Trophoblast cell (in vitro differentiated cells and primary cell): ENCODE results near the gene OPCML.

ENCODE experiments used
- DNase-seq, 2 donors: peaks; one replicate each; pipeline ENCODE4 v3.0.0-alpha.2; 2016
- H2AFZ ChIP-seq: 2 replicates; pipeline ENCODE4 v1.6.1; 2013; ENCODE audit warnings: low read length, moderate library complexity, mild to moderate bottlenecking; ENCODE audit not compliant: insufficient read depth, poor library complexity
- H2AK5ac ChIP-seq: 2 replicates; pipeline ENCODE4 v1.6.1; 2013; ENCODE audit warnings: mild to moderate bottlenecking, low read length
- H2BK120ac ChIP-seq: 2 replicates; pipeline ENCODE4 v1.6.1; 2013; ENCODE audit warnings: low read length, mild to moderate bottlenecking, moderate library complexity; ENCODE audit not compliant: insufficient read depth, poor library complexity
- H2BK12ac ChIP-seq: 2 replicates; pipeline ENCODE4 v1.6.1; 2013; ENCODE audit warnings: mild to moderate bottlenecking, low read length, moderate library complexity
- H2BK5ac ChIP-seq: 2 replicates; pipeline ENCODE4 v1.6.1; 2013; ENCODE audit warnings: low read length, low read depth, moderate library complexity, mild to moderate bottlenecking; ENCODE audit not compliant: poor library complexity
- H3K14ac ChIP-seq: 2 replicates; pipeline ENCODE4 v1.6.1; 2013; ENCODE audit warnings: mild to moderate bottlenecking, low read length
- H3K18ac ChIP-seq: 2 replicates; pipeline ENCODE4 v1.6.1; 2013; ENCODE audit warnings: mild to moderate bottlenecking, low read length
- H3K23ac ChIP-seq: 2 replicates; pipeline ENCODE4 v1.6.1; 2013; ENCODE audit warnings: low read length
- H3K27ac ChIP-seq: 2 replicates; pipeline ENCODE4 v1.5.1; 2013; ENCODE audit warnings: low read depth, mild to moderate bottlenecking, inconsistent platforms, low read length, moderate library complexity
- H3K27me3 ChIP-seq: 2 replicates; pipeline ENCODE4 v1.6.1; 2013; ENCODE audit warnings: inconsistent platforms, mild to moderate bottlenecking, low read length, moderate library complexity; ENCODE audit not compliant: insufficient read depth
- H3K36me3 ChIP-seq, 2 experiments: 1 replicate in 1 of 2; 2 replicates in 1 of 2; pipeline ENCODE4 v1.6.1; 2013; ENCODE audit warnings: low read length in 2 of 2, mild to moderate bottlenecking in 2 of 2, moderate library complexity in 1 of 2; ENCODE audit not compliant: insufficient read depth in 2 of 2, control insufficient read depth in 1 of 2
- H3K4ac ChIP-seq: 2 replicates; pipeline ENCODE4 v1.6.1; 2013; ENCODE audit warnings: low read depth, mild to moderate bottlenecking, low read length, moderate library complexity
- H3K4me1 ChIP-seq, 2 experiments: 1 replicate in 1 of 2; 2 replicates in 1 of 2; pipeline ENCODE4 v1.6.1; 2013; ENCODE audit warnings: low read length in 2 of 2, mild to moderate bottlenecking in 2 of 2, moderate library complexity in 1 of 2; ENCODE audit not compliant: insufficient read depth in 2 of 2, control insufficient read depth in 1 of 2
- H3K4me2 ChIP-seq: 2 replicates; pipeline ENCODE4 v1.6.1; 2013; ENCODE audit warnings: inconsistent platforms, mild to moderate bottlenecking, low read length, moderate library complexity
- H3K4me3 ChIP-seq: 2 replicates; pipeline ENCODE4 v1.5.1; 2013; ENCODE audit warnings: mild to moderate bottlenecking, low read depth, low read length, inconsistent platforms
- H3K79me1 ChIP-seq: one replicate; pipeline ENCODE4 v1.6.1; 2013; ENCODE audit warnings: low read length
- H3K79me2 ChIP-seq: 2 replicates; pipeline ENCODE4 v1.6.1; 2013; ENCODE audit warnings: low read length, mild to moderate bottlenecking; ENCODE audit not compliant: control insufficient read depth, insufficient read depth, poor library complexity
- H3K9ac ChIP-seq: 2 replicates; pipeline ENCODE4 v1.6.1; 2013; ENCODE audit warnings: mild to moderate bottlenecking, low read length
- H3K9me3 ChIP-seq: 2 replicates; pipeline ENCODE4 v1.6.1; 2013; ENCODE audit warnings: low read depth, mild to moderate bottlenecking, control low read depth, inconsistent platforms, low read length; ENCODE audit not compliant: insufficient read depth
- H4K12ac ChIP-seq: 2 replicates; pipeline ENCODE4 v1.6.1; 2013; ENCODE audit warnings: low read depth, mild to moderate bottlenecking, low read length, moderate library complexity
- H4K8ac ChIP-seq: 2 replicates; pipeline ENCODE4 v1.6.1; 2013; ENCODE audit warnings: low read depth, mild to moderate bottlenecking, low read length, moderate library complexity
- H4K91ac ChIP-seq: one replicate; pipeline ENCODE4 v1.6.1; 2013; ENCODE audit warnings: low read depth, mild to moderate bottlenecking, low read length, moderate library complexity
- WGBS: extraction: QIAGEN DNeasy Blood & Tissue Kit; methylation state at CpG from one replicate; pipeline ENCODE4 v1.1.7; 2013; ENCODE audit warnings: missing lambda C conversion rate; ENCODE audit not compliant: insufficient read length, insufficient coverage; ENCODE audit errors: extremely low coverage; 5-methylcytosine and 5-hydroxymethylcytosine counted together

The OPCML gene

DNA sequence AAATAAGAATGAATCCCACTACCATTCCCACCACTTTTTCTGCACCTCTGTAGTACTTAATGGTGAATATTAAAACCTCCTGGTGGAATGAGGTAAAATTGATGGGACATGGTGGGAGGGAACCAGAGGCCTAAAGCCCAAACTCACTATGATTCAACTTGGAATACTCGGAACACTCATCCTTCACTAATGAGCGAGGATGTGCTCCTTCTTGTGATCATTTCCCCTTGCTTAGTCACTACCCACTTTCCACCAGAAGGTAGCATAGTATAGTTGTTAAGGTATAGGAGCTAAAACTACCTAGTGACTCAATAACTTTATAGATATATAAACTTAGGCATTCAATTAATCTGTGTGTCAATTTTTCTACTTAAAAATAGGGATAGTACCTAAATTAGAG is 728.9 kb downstream of the OPCML start:
- WGBS = no CpG with 5 or more reads among the region's 2 CpGs
- no peak overlapping the region for H2BK12ac ChIP-seq
- no peak overlapping the region for H3K14ac ChIP-seq
- no peak overlapping the region for H3K23ac ChIP-seq
- no peaks in the 10 kb centered on the region for H3K79me2 ChIP-seq
- no peak overlapping the region for H2AK5ac ChIP-seq
- no peak overlapping the region for H3K18ac ChIP-seq
- H3K27me3 ChIP-seq = no peaks in the 10 kb centered on the region
- H3K4me2 ChIP-seq = no peak overlapping the region
- no peak overlapping the region for H3K4ac ChIP-seq
- no peaks in the 10 kb centered on the region for H3K79me1 ChIP-seq
- H3K9me3 ChIP-seq = no peaks in the 10 kb centered on the region
- no peak overlapping the region for H4K8ac ChIP-seq
- no peak overlapping the region for H2AFZ ChIP-seq
- H4K12ac ChIP-seq = no peak overlapping the region
- DNase-seq = no peak
- no peaks in the 10 kb centered on the region for H3K4me1 ChIP-seq
- no peak overlapping the region for H4K91ac ChIP-seq
- no peak overlapping the region for H3K9ac ChIP-seq
- no peak overlapping the region for H3K27ac ChIP-seq
- H3K4me3 ChIP-seq = no peak overlapping the region
- no peak overlapping the region for H2BK5ac ChIP-seq
- H3K36me3 ChIP-seq = no peaks in the 10 kb centered on the region
- no peak overlapping the region for H2BK120ac ChIP-seq

DNA sequence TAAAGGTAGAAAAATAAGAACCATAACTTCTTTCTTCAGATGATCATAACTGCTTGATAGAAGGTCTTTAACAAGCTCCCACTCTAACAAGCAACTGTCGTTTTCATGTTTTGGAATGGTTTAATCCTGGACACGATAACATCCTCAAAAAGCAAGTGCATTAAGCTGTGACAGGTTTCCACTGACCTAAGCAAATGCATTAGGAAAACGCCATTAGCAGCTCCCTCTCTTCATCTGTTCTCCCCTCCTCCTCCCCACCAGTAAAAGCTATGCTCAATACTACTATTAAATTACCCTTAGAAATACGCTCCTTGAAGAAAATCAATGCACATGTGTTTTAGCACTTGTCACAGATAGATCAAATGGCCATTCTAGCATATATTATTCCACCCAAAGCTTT is 729.4 kb downstream of the OPCML start:
- Histone ChIP-seq H3K14ac (no peak overlapping the region), H3K23ac (no peak overlapping the region), H3K4ac (no peak overlapping the region), H3K4me1 (no peaks in the 10 kb centered on the region), H4K91ac (no peak overlapping the region), H3K4me2 (no peak overlapping the region), H3K18ac (no peak overlapping the region), H2AK5ac (no peak overlapping the region), H3K4me3 (no peak overlapping the region), H2BK12ac (no peak overlapping the region), H3K79me1 (no peaks in the 10 kb centered on the region), H4K8ac (no peak overlapping the region), H3K9me3 (no peaks in the 10 kb centered on the region), H3K9ac (no peak overlapping the region), H3K27me3 (no peaks in the 10 kb centered on the region), H3K36me3 (no peaks in the 10 kb centered on the region), H3K27ac (no peak overlapping the region), H2BK120ac (no peak overlapping the region), H2BK5ac (no peak overlapping the region), H3K79me2 (no peaks in the 10 kb centered on the region), H4K12ac (no peak overlapping the region), H2AFZ (no peak overlapping the region)
- DNase-seq = no peak
- no CpG with 5 or more reads among the region's 4 CpGs for WGBS

DNA sequence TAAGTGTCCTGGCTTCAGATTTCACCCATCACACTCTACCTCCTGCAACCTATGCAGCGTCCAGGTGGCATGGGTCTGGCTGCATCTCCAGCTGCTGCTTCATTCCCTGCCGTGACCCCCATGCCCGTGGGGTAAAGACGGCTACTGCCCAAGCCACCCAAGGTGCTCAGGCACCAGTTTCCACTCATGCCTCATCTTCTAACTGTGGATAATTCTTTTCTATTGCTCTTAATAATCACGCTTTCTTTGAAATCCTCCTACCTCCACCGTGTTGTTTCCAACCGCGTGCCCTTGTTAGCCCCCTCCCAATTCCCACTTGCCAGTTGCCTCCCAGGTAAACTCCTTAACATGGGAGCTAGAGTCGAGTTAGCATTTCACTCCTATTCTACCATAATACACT is 738.5 kb downstream of the OPCML start:
- Histone ChIP-seq H3K4me1 (no peaks in the 10 kb centered on the region), H3K14ac (no peak overlapping the region), H3K27me3 (no peaks in the 10 kb centered on the region), H4K91ac (no peak overlapping the region), H3K27ac (no peak overlapping the region), H3K9me3 (no peaks in the 10 kb centered on the region), H3K4me2 (no peak overlapping the region), H3K79me2 (no peaks in the 10 kb centered on the region), H2BK5ac (no peak overlapping the region), H4K8ac (no peak overlapping the region), H3K4ac (no peak overlapping the region), H2BK120ac (no peak overlapping the region), H3K4me3 (no peak overlapping the region), H3K18ac (no peak overlapping the region), H3K9ac (no peak overlapping the region), H2AFZ (no peak overlapping the region), H4K12ac (no peak overlapping the region), H2AK5ac (no peak overlapping the region), H3K36me3 (no peaks in the 10 kb centered on the region), H3K79me1 (no peaks in the 10 kb centered on the region), H2BK12ac (no peak overlapping the region), H3K23ac (no peak overlapping the region)
- no peak for DNase-seq
- no CpG with 5 or more reads among the region's 9 CpGs for WGBS

DNA sequence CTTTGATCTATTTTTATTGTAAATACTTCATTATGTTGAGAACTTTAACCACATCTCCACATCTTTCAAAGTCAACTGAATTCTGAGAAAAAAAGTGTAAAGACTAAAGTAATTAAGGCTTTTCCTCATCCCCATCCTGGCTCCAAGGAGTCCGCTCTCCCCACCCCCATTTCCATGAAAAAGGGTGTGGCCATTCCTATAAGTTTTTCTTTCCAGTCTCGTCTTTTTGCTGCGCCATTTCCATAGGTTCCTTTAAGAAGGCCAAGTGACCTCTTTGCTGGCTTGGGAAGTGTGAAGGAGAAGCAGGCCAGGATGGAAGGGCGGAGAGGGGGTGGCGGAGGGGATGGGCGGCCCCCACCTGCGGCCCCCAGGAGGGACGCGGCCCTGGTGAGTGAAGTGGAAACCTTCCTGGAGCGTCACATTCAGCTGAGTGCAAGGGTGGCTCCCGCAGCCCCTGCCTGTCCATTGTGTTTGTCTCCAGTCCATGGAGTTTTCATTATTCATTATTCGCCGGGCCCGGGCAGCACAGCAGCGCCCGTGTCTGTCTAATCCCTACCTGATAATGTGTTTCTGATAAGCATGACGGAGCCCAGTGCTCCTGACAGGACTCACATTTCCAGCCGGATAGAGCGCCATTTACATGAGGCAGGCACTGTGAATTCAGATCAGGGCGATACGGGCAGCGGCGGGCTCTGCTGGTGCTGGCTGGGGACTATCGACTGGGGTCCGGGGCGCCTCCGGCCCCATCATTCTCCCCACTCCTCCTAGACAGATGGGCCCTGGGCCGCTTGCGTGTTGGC is 739.8 kb downstream of the OPCML start:
- no peaks in the 10 kb centered on the region for H3K9me3 ChIP-seq
- H3K4me2 ChIP-seq = no peak overlapping the region
- no peaks in the 10 kb centered on the region for H3K27me3 ChIP-seq
- H3K4me1 ChIP-seq = no peaks in the 10 kb centered on the region
- no peak overlapping the region for H2BK5ac ChIP-seq
- H3K4ac ChIP-seq = no peak overlapping the region
- no peak overlapping the region for H2BK12ac ChIP-seq
- no peak overlapping the region for H3K14ac ChIP-seq
- H3K23ac ChIP-seq = no peak overlapping the region
- no peak overlapping the region for H3K27ac ChIP-seq
- H3K18ac ChIP-seq = no peak overlapping the region
- no peak overlapping the region for H2AK5ac ChIP-seq
- H3K36me3 ChIP-seq = no peaks in the 10 kb centered on the region
- H4K91ac ChIP-seq = no peak overlapping the region
- DNase-seq = no peak
- no peaks in the 10 kb centered on the region for H3K79me1 ChIP-seq
- H3K9ac ChIP-seq = no peak overlapping the region
- no CpG with 5 or more reads among the region's 29 CpGs for WGBS
- H2AFZ ChIP-seq = no peak overlapping the region
- no peak overlapping the region for H2BK120ac ChIP-seq
- H3K79me2 ChIP-seq = no peaks in the 10 kb centered on the region
- no peak overlapping the region for H3K4me3 ChIP-seq
- H4K12ac ChIP-seq = no peak overlapping the region
- no peak overlapping the region for H4K8ac ChIP-seq
